ENCODE results near the gene TLX1.

The TLX1 gene

DNA sequence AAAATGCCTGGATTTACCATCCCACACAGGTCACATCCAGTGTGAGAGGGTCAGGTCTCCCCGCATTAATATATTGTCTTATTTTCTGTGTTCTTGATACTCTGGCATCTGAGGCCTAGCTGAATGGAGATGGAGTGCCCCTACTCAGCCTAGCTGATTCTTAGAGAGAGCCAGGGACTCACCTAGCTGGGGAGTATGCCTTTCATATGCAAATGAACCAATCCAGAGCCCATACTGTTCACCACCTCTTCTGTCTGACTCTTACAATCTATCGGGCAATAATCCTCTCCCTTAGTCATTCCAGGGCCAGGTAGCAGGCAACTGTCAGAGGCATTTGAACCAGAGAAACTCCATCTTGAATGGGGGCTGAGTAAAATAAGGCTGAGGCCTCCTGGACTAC, 51.8 kb downstream of the TLX1 start:
- no CpG with 5 or more reads among the region's 2 CpGs for WGBS (ENCODE audit: extremely low coverage, insufficient coverage, insufficient read length)
- H3K18ac ChIP-seq (ENCODE audit: low read length), result no peak overlapping the region

DNA sequence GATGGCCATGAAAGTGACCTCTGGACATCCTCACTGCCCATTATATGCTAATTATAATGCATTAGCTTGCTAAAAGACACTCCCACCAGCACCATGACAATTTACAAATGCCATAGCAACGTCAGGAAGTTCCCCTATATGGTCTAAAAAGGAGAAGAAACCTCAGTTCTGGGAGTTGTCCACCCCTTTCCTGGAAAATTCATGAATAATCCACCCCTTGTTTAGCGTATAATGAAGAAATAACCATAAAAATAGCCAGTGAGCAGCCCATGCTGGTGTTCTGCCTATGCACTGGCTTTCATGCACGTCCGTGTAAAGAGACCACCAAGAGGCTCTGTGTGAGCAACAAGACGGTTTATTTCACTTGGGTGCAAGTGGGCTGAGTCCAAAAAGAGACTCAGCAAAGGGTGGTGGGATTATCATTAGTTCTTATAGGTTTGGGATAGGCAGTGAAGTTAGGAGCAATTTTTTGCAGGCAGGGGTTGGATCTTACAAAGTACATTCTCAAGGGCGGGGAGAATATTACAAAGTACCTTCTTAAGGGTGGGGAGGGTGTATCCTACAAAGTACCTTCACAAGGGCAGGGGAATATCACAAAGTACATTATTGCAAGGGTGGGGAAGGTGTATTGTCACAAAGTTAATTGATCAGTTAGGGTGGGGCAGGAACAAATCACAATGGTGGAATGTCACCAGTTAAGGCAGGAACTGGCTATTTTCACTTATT, 52.5 kb downstream of the TLX1 start:
- Histone ChIP-seq H3K9ac (ENCODE audit: low read length) (no peak overlapping the region), H2BK12ac (ENCODE audit: low read length) (no peak overlapping the region), H2BK5ac (ENCODE audit: low read depth, low read length, poor library complexity) (no peak overlapping the region), H3K79me2 (ENCODE audit: control insufficient read depth, insufficient read depth, low read length, poor library complexity) (no peaks in the 10 kb centered on the region), H4K12ac (ENCODE audit: low read depth, low read length) (no peak overlapping the region), H3K14ac (ENCODE audit: low read length) (no peak overlapping the region), H2AK5ac (ENCODE audit: low read length) (no peak overlapping the region), H3K9me3 (ENCODE audit: insufficient read depth, low read depth, low read length) (no peaks in the 10 kb centered on the region), H3K4me2 (ENCODE audit: low read length) (no peak overlapping the region), H2AFZ (ENCODE audit: insufficient read depth, low read length, poor library complexity) (no peak overlapping the region), H3K23ac (ENCODE audit: low read length) (no peak overlapping the region), H3K4me1 (ENCODE audit: control insufficient read depth in 1 of 2, insufficient read depth in 2 of 2, low read length in 2 of 2) (no peaks in the 10 kb centered on the region), H3K27me3 (ENCODE audit: insufficient read depth, low read length) (no peaks in the 10 kb centered on the region), H4K8ac (ENCODE audit: low read depth, low read length) (no peak overlapping the region), H3K27ac (ENCODE audit: low read depth, low read length) (no peak overlapping the region), H3K18ac (ENCODE audit: low read length) (no peak overlapping the region), H3K4ac (ENCODE audit: low read depth, low read length) (no peak overlapping the region), H3K79me1 (ENCODE audit: low read length) (no peaks in the 10 kb centered on the region), H2BK120ac (ENCODE audit: insufficient read depth, low read length, poor library complexity) (no peak overlapping the region), H3K4me3 (ENCODE audit: low read depth, low read length) (no peak overlapping the region), H3K36me3 (ENCODE audit: control insufficient read depth in 1 of 2, insufficient read depth in 2 of 2, low read length in 2 of 2) (no peaks in the 10 kb centered on the region), H4K91ac (ENCODE audit: low read depth, low read length) (no peak overlapping the region)
- no peak for DNase-seq
- no CpG with 5 or more reads among the region's 6 CpGs for WGBS (ENCODE audit: extremely low coverage, insufficient coverage, insufficient read length)

More for the DNA sequence above, 51.8 kb downstream of the TLX1 start:
- no peak for DNase-seq
- no peak overlapping the region for H2BK12ac ChIP-seq (ENCODE audit: low read length)
- H3K9me3 ChIP-seq (ENCODE audit: insufficient read depth, low read depth, low read length), result no peaks in the 10 kb centered on the region
- no peak overlapping the region for H2AK5ac ChIP-seq (ENCODE audit: low read length)
- H3K79me2 ChIP-seq (ENCODE audit: control insufficient read depth, insufficient read depth, low read length, poor library complexity), result no peaks in the 10 kb centered on the region
- H3K4ac ChIP-seq (ENCODE audit: low read depth, low read length), result no peak overlapping the region
- H2BK120ac ChIP-seq (ENCODE audit: insufficient read depth, low read length, poor library complexity), result no peak overlapping the region
- no peak overlapping the region for H4K91ac ChIP-seq (ENCODE audit: low read depth, low read length)
- H3K23ac ChIP-seq (ENCODE audit: low read length), result no peak overlapping the region
- no peak overlapping the region for H3K9ac ChIP-seq (ENCODE audit: low read length)
- no peak overlapping the region for H4K8ac ChIP-seq (ENCODE audit: low read depth, low read length)
- H2AFZ ChIP-seq (ENCODE audit: insufficient read depth, low read length, poor library complexity), result no peak overlapping the region
- H3K27ac ChIP-seq (ENCODE audit: low read depth, low read length), result no peak overlapping the region
- H4K12ac ChIP-seq (ENCODE audit: low read depth, low read length), result no peak overlapping the region
- no peak overlapping the region for H2BK5ac ChIP-seq (ENCODE audit: low read depth, low read length, poor library complexity)
- H3K4me3 ChIP-seq (ENCODE audit: low read depth, low read length), result no peak overlapping the region
- H3K27me3 ChIP-seq (ENCODE audit: insufficient read depth, low read length), result no peaks in the 10 kb centered on the region
- H3K36me3 ChIP-seq (ENCODE audit: control insufficient read depth in 1 of 2, insufficient read depth in 2 of 2, low read length in 2 of 2), result no peaks in the 10 kb centered on the region
- H3K4me1 ChIP-seq (ENCODE audit: control insufficient read depth in 1 of 2, insufficient read depth in 2 of 2, low read length in 2 of 2), result no peaks in the 10 kb centered on the region
- H3K14ac ChIP-seq (ENCODE audit: low read length), result no peak overlapping the region
- H3K4me2 ChIP-seq (ENCODE audit: low read length), result no peak overlapping the region
- no peaks in the 10 kb centered on the region for H3K79me1 ChIP-seq (ENCODE audit: low read length)
